ENCODE data around the gene SCUBE1.

GRCh38 chr22:43207386-43207785 is 135.8 kb downstream of the SCUBE1 start:
- no peak for TF ChIP-seq EZH2 (IDR thresholded peaks at IDR 0.05)
- TF ChIP-seq, protein P1, sequence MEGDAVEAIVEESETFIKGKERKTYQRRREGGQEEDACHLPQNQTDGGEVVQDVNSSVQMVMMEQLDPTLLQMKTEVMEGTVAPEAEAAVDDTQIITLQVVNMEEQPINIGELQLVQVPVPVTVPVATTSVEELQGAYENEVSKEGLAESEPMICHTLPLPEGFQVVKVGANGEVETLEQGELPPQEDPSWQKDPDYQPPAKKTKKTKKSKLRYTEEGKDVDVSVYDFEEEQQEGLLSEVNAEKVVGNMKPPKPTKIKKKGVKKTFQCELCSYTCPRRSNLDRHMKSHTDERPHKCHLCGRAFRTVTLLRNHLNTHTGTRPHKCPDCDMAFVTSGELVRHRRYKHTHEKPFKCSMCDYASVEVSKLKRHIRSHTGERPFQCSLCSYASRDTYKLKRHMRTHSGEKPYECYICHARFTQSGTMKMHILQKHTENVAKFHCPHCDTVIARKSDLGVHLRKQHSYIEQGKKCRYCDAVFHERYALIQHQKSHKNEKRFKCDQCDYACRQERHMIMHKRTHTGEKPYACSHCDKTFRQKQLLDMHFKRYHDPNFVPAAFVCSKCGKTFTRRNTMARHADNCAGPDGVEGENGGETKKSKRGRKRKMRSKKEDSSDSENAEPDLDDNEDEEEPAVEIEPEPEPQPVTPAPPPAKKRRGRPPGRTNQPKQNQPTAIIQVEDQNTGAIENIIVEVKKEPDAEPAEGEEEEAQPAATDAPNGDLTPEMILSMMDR (IDR thresholded peaks at IDR 0.05), result no peak
